ENCODE data around the gene CERS3.

The CERS3 gene

GRCh38 chr15:100500226-100500990 lies 28.3 kb downstream of the CERS3 start:
- Histone ChIP-seq H3K9me3 (ENCODE audit: control insufficient read depth, insufficient read depth, low read length) (no peaks in the 10 kb centered on the region), H3K4me1 (ENCODE audit: control insufficient read depth, insufficient read depth, low read length) (no peaks in the 10 kb centered on the region), H3K9ac (ENCODE audit: low read depth, low read length) (no peak overlapping the region), H3K36me3 (ENCODE audit: control insufficient read depth, insufficient read depth, low read length) (no peaks in the 10 kb centered on the region), H3K4me3 (ENCODE audit: low read depth, low read length) (no peak overlapping the region), H3K27me3 (ENCODE audit: control insufficient read depth, insufficient read depth, low read length) (no peaks in the 10 kb centered on the region)

- H3K4me3 ChIP-seq (ENCODE audit: low read depth, low read length) = no peak overlapping the region
- H3K36me3 ChIP-seq (ENCODE audit: control insufficient read depth, insufficient read depth, low read length) = no peaks in the 10 kb centered on the region
- no peaks in the 10 kb centered on the region for H3K4me1 ChIP-seq (ENCODE audit: control insufficient read depth, insufficient read depth, low read length)
- no peaks in the 10 kb centered on the region for H3K27me3 ChIP-seq (ENCODE audit: control insufficient read depth, insufficient read depth, low read length)
- no peak overlapping the region for H3K9ac ChIP-seq (ENCODE audit: low read depth, low read length)
- no peaks in the 10 kb centered on the region for H3K9me3 ChIP-seq (ENCODE audit: control insufficient read depth, insufficient read depth, low read length)
These were observed 32.9 kb downstream of the CERS3 start for GRCh38 chr15:100495861-100496260.

DNA sequence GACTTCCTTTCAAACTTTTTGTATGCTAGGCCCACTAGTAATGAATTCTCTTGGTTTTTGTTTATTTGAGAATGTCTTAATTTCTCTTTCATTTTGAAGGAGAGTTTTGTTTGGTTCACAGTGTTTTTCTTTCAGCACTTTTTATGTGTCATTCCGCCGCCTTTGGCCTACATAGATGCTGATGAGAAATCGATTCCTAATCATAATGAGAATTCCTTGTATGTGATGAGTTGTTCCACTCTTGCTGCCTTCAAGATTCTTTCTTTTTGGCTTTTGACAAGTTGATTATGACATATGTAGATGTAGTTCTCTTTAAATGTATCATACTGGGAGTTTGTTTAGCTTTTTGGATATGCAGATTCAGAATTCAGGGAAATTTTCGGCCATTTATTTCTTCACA lies 35.5 kb downstream of the CERS3 start:
- Histone ChIP-seq H3K4me1 (ENCODE audit: control insufficient read depth, insufficient read depth, low read length) (no peaks in the 10 kb centered on the region), H3K36me3 (ENCODE audit: control insufficient read depth, insufficient read depth, low read length) (no peaks in the 10 kb centered on the region), H3K9me3 (ENCODE audit: control insufficient read depth, insufficient read depth, low read length) (no peaks in the 10 kb centered on the region), H3K27me3 (ENCODE audit: control insufficient read depth, insufficient read depth, low read length) (no peaks in the 10 kb centered on the region), H3K4me3 (ENCODE audit: low read depth, low read length) (no peak overlapping the region), H3K9ac (ENCODE audit: low read depth, low read length) (no peak overlapping the region)

- H3K4me1 ChIP-seq (ENCODE audit: control insufficient read depth, insufficient read depth, low read length) = no peaks in the 10 kb centered on the region
- H3K36me3 ChIP-seq (ENCODE audit: control insufficient read depth, insufficient read depth, low read length) = no peaks in the 10 kb centered on the region
- H3K9me3 ChIP-seq (ENCODE audit: control insufficient read depth, insufficient read depth, low read length) = no peaks in the 10 kb centered on the region
- no peak overlapping the region for H3K9ac ChIP-seq (ENCODE audit: low read depth, low read length)
- H3K27me3 ChIP-seq (ENCODE audit: control insufficient read depth, insufficient read depth, low read length) = no peaks in the 10 kb centered on the region
- no peak overlapping the region for H3K4me3 ChIP-seq (ENCODE audit: low read depth, low read length)
These were observed 44.3 kb downstream of the CERS3 start for GRCh38 chr15:100484443-100484842.

GRCh38 chr15:100483370-100483769 lies 45.4 kb downstream of the CERS3 start:
- Histone ChIP-seq H3K27me3 (ENCODE audit: control insufficient read depth, insufficient read depth, low read length) (no peaks in the 10 kb centered on the region), H3K9me3 (ENCODE audit: control insufficient read depth, insufficient read depth, low read length) (no peaks in the 10 kb centered on the region), H3K4me1 (ENCODE audit: control insufficient read depth, insufficient read depth, low read length) (no peaks in the 10 kb centered on the region)

DNA sequence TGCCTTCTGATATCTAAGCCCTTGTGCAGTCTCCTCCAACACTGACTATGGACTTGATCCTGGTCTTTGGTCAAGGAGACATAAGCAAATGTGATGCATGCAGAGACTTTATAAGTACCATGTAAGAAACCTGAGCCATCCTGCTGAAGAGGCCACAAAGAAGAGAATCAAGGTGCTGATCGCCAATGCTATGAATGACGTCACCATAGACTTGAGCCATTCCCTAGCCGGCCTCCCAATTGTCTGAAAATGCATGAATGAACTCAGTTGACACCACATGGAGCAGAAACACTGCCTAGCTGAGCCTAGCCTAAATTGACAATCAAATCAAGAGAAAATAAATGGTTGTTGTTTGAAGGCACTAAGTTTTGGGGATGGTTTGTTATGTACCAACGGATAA lies 51.9 kb downstream of the CERS3 start:
- Histone ChIP-seq H3K9me3 (ENCODE audit: control insufficient read depth, insufficient read depth, low read length) (no peaks in the 10 kb centered on the region), H3K27me3 (ENCODE audit: control insufficient read depth, insufficient read depth, low read length) (no peaks in the 10 kb centered on the region), H3K9ac (ENCODE audit: low read depth, low read length) (no peak overlapping the region), H3K4me1 (ENCODE audit: control insufficient read depth, insufficient read depth, low read length) (no peaks in the 10 kb centered on the region), H3K4me3 (ENCODE audit: low read depth, low read length) (no peak overlapping the region), H3K36me3 (ENCODE audit: control insufficient read depth, insufficient read depth, low read length) (no peaks in the 10 kb centered on the region)

More at GRCh38 chr15:100483370-100483769, 45.4 kb downstream of the CERS3 start:
- no peak overlapping the region for H3K4me3 ChIP-seq (ENCODE audit: low read depth, low read length)
- no peaks in the 10 kb centered on the region for H3K36me3 ChIP-seq (ENCODE audit: control insufficient read depth, insufficient read depth, low read length)
- no peak overlapping the region for H3K9ac ChIP-seq (ENCODE audit: low read depth, low read length)

GRCh38 chr15:100472736-100473135 lies 56.0 kb downstream of the CERS3 start:
- Histone ChIP-seq H3K4me1 (ENCODE audit: control insufficient read depth, insufficient read depth, low read length) (no peaks in the 10 kb centered on the region), H3K27me3 (ENCODE audit: control insufficient read depth, insufficient read depth, low read length) (no peaks in the 10 kb centered on the region), H3K9ac (ENCODE audit: low read depth, low read length) (no peak overlapping the region), H3K9me3 (ENCODE audit: control insufficient read depth, insufficient read depth, low read length) (no peaks in the 10 kb centered on the region), H3K36me3 (ENCODE audit: control insufficient read depth, insufficient read depth, low read length) (no peaks in the 10 kb centered on the region), H3K4me3 (ENCODE audit: low read depth, low read length) (no peak overlapping the region)

GRCh38 chr15:100471933-100472332 lies 56.8 kb downstream of the CERS3 start:
- Histone ChIP-seq H3K9ac (ENCODE audit: low read depth, low read length) (no peak overlapping the region), H3K27me3 (ENCODE audit: control insufficient read depth, insufficient read depth, low read length) (no peaks in the 10 kb centered on the region), H3K4me1 (ENCODE audit: control insufficient read depth, insufficient read depth, low read length) (no peaks in the 10 kb centered on the region), H3K9me3 (ENCODE audit: control insufficient read depth, insufficient read depth, low read length) (no peaks in the 10 kb centered on the region), H3K4me3 (ENCODE audit: low read depth, low read length) (no peak overlapping the region), H3K36me3 (ENCODE audit: control insufficient read depth, insufficient read depth, low read length) (no peaks in the 10 kb centered on the region)

GRCh38 chr15:100468285-100468684 lies 60.5 kb downstream of the CERS3 start:
- no peaks in the 10 kb centered on the region for H3K27me3 ChIP-seq (ENCODE audit: control insufficient read depth, insufficient read depth, low read length)
- no peak overlapping the region for H3K4me3 ChIP-seq (ENCODE audit: low read depth, low read length)
- no peaks in the 10 kb centered on the region for H3K9me3 ChIP-seq (ENCODE audit: control insufficient read depth, insufficient read depth, low read length)
- no peaks in the 10 kb centered on the region for H3K36me3 ChIP-seq (ENCODE audit: control insufficient read depth, insufficient read depth, low read length)
- H3K9ac ChIP-seq (ENCODE audit: low read depth, low read length) = no peak overlapping the region
- H3K4me1 ChIP-seq (ENCODE audit: control insufficient read depth, insufficient read depth, low read length) = no peaks in the 10 kb centered on the region

- H3K36me3 ChIP-seq (ENCODE audit: control insufficient read depth, insufficient read depth, low read length) = no peaks in the 10 kb centered on the region
- H3K9ac ChIP-seq (ENCODE audit: low read depth, low read length) = no peak overlapping the region
- peaks cover 7% of the 10 kb centered on the region for H3K4me1 ChIP-seq (ENCODE audit: control insufficient read depth, insufficient read depth, low read length)
- no peaks in the 10 kb centered on the region for H3K27me3 ChIP-seq (ENCODE audit: control insufficient read depth, insufficient read depth, low read length)
- no peak overlapping the region for H3K4me3 ChIP-seq (ENCODE audit: low read depth, low read length)
- no peaks in the 10 kb centered on the region for H3K9me3 ChIP-seq (ENCODE audit: control insufficient read depth, insufficient read depth, low read length)
These were observed 62.7 kb downstream of the CERS3 start for GRCh38 chr15:100466073-100466472.

DNA sequence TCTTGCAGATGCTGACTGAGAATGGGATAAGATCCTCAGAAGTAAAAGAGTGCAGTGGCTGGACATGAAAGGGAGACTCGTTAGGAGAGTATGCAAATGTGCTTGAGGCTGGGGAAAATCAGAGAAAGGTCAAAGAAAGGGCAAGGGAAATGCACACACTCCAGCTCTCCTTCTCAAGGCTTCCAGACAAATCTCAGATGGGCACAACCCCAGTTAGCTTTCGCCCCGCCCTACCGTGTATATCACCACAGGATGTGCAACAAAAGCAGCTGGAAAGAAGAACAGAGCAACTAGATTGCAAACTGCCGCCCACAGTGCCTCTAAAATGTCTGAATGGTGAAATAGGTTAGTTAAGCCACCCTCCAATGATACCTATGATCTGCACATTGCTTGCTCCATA lies 63.9 kb downstream of the CERS3 start:
- no peaks in the 10 kb centered on the region for H3K9me3 ChIP-seq (ENCODE audit: control insufficient read depth, insufficient read depth, low read length)
- H3K36me3 ChIP-seq (ENCODE audit: control insufficient read depth, insufficient read depth, low read length) = no peaks in the 10 kb centered on the region
- peaks cover 15% of the 10 kb centered on the region for H3K4me1 ChIP-seq (ENCODE audit: control insufficient read depth, insufficient read depth, low read length)
- H3K27me3 ChIP-seq (ENCODE audit: control insufficient read depth, insufficient read depth, low read length) = no peaks in the 10 kb centered on the region
- H3K4me3 ChIP-seq (ENCODE audit: low read depth, low read length) = no peak overlapping the region
- H3K9ac ChIP-seq (ENCODE audit: low read depth, low read length) = no peak overlapping the region

DNA sequence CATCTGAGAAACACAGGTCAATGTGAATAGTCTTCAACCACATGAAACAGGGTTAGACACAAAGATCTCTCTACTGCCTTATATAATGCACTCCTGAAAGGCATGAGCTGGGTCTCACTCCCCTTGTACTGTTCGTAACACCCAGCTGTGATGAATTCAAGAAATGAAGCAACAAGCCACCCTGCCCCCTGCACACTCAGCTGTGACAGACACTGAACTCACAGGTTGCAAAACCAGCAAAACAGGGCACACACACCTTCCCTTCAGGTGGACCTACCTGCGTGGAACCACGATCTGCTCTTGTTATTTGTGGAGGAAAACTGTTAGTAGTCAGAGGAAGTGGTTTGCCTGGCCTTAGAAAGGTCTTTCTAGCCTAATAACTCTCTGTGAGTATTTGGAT lies 64.5 kb downstream of the CERS3 start:
- Histone ChIP-seq H3K4me3 (ENCODE audit: low read depth, low read length) (no peak overlapping the region), H3K36me3 (ENCODE audit: control insufficient read depth, insufficient read depth, low read length) (no peaks in the 10 kb centered on the region), H3K27me3 (ENCODE audit: control insufficient read depth, insufficient read depth, low read length) (no peaks in the 10 kb centered on the region), H3K9ac (ENCODE audit: low read depth, low read length) (no peak overlapping the region), H3K9me3 (ENCODE audit: control insufficient read depth, insufficient read depth, low read length) (no peaks in the 10 kb centered on the region), H3K4me1 (ENCODE audit: control insufficient read depth, insufficient read depth, low read length) (peaks cover 15% of the 10 kb centered on the region)
